Loucy (cell line): ENCODE measurements around the gene BRAP.

Experiments
- CTCF ChIP-seq: fragments of 200-600 bp; sonication (generic); conservative IDR thresholded peaks from 2 replicates; pipeline ENCODE4 v1.5.1; 2014; ENCODE audit warnings: mild to moderate bottlenecking, antibody characterized with exemption, low read length
- EZH2phosphoT487 ChIP-seq: fragments of 200-600 bp; IDR thresholded peaks from 2 replicates; pipeline ENCODE4 v1.6.1; 2018; ENCODE audit warnings: antibody characterized with exemption, mild to moderate bottlenecking, moderate library complexity, borderline replicate concordance

GRCh38 chr12:111653596-111653995, 32.2 kb downstream of the BRAP start:
- TF ChIP-seq CTCF (no peak), EZH2phosphoT487 (no peak)
